HFFc6 (cell line): Measurements from ENCODE around the gene GTF2IRD2. TPM values are rescaled to one million over a fixed set of nuclear protein-coding genes. Genes with fewer than 3 reads are reported as not detected.
"Not testable (repeated sequence)": the region's sequence is repeated elsewhere in the genome, so short reads cannot be mapped to it uniquely, and the experiment has no call there.

Experiments used
- DNase-seq: peaks from one replicate; pipeline ENCODE4 v3.0.0-alpha.2; 2018
- H3K27ac Mint-ChIP-seq: 2 replicates; pipeline ENCODE4 v1.8.0; 2020; ENCODE audit warnings: mild to moderate bottlenecking, mixed read lengths
- H3K27me3 Mint-ChIP-seq: 2 replicates; pipeline ENCODE4 v1.8.0; 2021; ENCODE audit warnings: mild to moderate bottlenecking, moderate library complexity, mixed read lengths; ENCODE audit not compliant: insufficient read depth
- H3K36me3 Mint-ChIP-seq: 2 replicates; pipeline ENCODE4 v1.8.0; 2021; ENCODE audit warnings: low read depth, mixed read lengths
- H3K4me1 Mint-ChIP-seq: 2 replicates; pipeline ENCODE4 v1.8.0; 2020; ENCODE audit warnings: low read depth, mixed read lengths
- H3K4me3 Mint-ChIP-seq: 2 replicates; pipeline ENCODE4 v1.8.0; 2020; ENCODE audit warnings: mild to moderate bottlenecking, moderate library complexity, mixed read lengths
- H3K9me3 Mint-ChIP-seq: 2 replicates; pipeline ENCODE4 v1.8.0; 2020; ENCODE audit warnings: mild to moderate bottlenecking, mixed read lengths
- total RNA-seq, 6 experiments: library from RNA; stranded (reverse); fragmentation: NEBNext Ultra II Directional; extraction: Animal tissue kit (Norgen Biotek cat#: 25700); gene quantifications; 2 replicates in 1 of 6; 3 replicates in 5 of 6; pipeline ENCODE4 v1.2.3, GENCODE V29; 2021

Gene GTF2IRD2
- total RNA-seq, 6 experiments from 2014 or later, result 5.1 to 9.3 (median 6.8) TPM

DNA sequence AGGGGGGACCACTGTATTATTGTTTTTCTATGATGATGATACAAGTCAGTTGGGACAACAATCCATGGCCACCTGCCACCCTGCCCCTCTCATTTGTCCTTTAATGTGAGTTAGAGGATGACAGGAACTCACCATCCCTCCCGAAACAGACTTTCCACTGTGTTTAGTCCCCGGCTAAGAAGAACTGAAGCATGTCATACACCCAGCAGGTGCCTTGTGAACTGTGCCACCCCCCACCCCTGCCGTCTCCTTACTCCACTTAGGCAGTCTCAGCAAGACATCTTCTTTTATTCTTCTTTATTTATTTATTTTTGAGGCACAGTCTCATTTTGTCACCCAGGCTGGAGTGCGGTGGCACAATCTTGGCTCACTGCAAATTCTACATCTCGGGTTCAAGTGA lies 30.1 kb downstream of the GTF2IRD2 start:
- H3K4me3 Mint-ChIP-seq, result not testable (repeated sequence)

DNA sequence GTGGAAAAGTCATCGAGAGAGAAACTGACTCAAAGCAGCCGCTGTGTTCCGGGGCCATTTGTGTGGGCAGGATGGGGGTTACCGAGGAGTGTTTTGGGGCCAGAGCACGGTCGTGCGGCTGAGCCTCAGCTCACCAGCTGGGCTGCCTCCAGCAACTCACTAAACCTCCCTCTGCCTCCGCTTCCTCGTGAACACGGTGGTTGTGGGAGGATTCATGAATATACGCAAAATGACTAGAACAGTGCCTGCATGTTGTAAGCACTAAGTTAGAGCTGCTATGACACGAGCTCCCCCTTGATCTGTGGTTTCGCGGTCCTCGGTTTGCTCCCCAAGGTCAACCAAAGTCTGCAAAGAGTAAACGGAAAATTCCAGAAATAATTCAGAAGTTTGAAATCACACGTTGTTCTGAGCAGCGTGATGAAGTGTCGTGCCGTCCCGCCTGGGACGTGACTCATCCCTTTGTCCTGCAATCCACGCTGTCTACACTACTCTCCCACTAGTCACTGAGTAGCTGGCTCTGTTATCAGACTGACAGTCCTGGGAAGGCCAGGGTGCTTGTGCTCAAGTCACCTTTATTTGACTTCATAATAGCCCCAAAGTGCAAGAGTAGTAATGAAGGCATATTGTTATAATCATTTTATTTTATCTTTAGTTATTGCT lies 31.1 kb downstream of the GTF2IRD2 start:
- not testable (repeated sequence) for H3K4me3 Mint-ChIP-seq, H3K4me1 Mint-ChIP-seq, H3K27ac Mint-ChIP-seq, H3K27me3 Mint-ChIP-seq, H3K36me3 Mint-ChIP-seq, H3K9me3 Mint-ChIP-seq, DNase-seq

More for the DNA sequence above, 30.1 kb downstream of the GTF2IRD2 start:
- not testable (repeated sequence) for H3K9me3 Mint-ChIP-seq, DNase-seq, H3K27ac Mint-ChIP-seq, H3K27me3 Mint-ChIP-seq, H3K4me1 Mint-ChIP-seq, H3K36me3 Mint-ChIP-seq

DNA sequence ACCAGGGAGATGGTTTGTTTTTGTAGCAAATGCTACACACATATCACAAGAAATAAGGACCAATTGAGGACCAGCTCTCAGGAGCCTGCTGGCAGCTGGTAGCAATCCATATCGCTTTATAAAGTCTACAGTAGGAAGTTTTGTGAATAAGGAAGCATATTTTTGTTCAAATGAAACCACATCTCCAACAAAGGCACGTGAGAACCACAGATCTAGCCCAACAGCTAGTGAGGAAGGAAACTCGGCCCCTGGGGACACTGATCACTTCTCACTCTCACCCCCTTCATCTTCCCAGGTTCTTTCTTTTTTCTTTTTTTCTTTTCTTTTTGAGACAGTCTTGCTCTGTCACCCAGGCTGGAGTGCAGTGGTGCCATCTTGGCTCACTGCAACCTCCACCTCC lies 35.5 kb downstream of the GTF2IRD2 start:
- H3K9me3 Mint-ChIP-seq, DNase-seq, H3K27ac Mint-ChIP-seq, H3K27me3 Mint-ChIP-seq, H3K4me3 Mint-ChIP-seq, H3K4me1 Mint-ChIP-seq, H3K36me3 Mint-ChIP-seq: not testable (repeated sequence)

DNA sequence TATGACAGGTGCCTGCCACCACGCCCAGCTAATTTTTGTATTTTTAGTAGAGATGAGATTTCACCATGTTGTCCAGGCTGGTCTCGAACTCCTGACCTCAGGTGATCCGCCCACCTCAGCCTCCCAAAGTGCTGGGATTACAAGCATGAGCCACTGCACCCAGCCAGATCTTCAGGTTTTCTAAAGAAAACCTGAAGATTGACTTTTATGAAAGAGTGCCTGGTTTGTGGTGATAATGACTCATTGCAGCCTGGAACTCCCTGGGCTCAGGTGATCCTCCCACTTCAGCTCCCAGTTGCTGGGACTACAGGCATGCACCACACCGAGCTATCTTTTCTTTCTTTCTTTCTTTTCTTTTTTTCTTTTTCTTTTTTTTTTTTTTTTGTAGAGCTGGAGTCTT lies 52.8 kb downstream of the GTF2IRD2 start:
- not testable (repeated sequence) for H3K4me3 Mint-ChIP-seq, H3K4me1 Mint-ChIP-seq, H3K9me3 Mint-ChIP-seq, H3K27me3 Mint-ChIP-seq, H3K36me3 Mint-ChIP-seq, H3K27ac Mint-ChIP-seq
- peak; percentile 1 for DNase-seq

DNA sequence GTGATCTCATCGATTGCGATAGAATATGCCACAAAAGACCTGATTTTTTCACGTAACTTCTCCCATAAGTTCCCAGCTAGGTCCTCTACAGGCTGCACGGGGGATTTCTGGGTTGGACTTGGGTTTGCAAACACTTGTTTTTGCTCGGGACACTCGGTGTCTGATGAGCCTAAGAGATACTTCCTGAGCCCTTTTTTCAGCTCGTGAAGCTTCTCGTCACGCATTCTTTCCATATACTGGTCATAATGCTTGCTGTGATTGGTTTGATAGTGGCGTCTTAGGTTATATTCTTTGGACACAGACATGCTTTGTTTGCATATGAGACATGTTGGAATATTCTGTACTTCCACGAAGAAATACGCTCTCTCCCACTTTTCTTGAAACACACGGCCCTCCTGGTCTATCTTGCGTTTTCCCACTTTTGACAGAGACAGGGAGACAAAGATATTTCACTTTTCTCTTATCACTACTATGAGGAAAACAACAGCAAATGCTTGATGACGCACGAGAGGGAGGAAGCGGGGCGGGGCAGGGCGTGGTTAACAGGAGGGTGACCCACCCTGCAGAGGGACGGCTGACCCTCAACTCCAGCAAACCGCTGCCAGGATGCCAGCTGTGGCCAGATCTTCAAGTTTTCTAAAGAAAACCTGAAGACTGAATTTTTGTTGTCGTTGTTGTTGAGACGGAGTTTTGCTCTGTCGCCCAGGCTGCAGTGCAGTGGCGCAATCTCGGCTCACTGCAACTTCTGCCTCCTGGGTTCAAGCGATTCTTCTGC lies 53.4 kb downstream of the GTF2IRD2 start:
- not testable (repeated sequence) for H3K27ac Mint-ChIP-seq, H3K4me1 Mint-ChIP-seq, H3K9me3 Mint-ChIP-seq, H3K27me3 Mint-ChIP-seq, H3K4me3 Mint-ChIP-seq, DNase-seq, H3K36me3 Mint-ChIP-seq

DNA sequence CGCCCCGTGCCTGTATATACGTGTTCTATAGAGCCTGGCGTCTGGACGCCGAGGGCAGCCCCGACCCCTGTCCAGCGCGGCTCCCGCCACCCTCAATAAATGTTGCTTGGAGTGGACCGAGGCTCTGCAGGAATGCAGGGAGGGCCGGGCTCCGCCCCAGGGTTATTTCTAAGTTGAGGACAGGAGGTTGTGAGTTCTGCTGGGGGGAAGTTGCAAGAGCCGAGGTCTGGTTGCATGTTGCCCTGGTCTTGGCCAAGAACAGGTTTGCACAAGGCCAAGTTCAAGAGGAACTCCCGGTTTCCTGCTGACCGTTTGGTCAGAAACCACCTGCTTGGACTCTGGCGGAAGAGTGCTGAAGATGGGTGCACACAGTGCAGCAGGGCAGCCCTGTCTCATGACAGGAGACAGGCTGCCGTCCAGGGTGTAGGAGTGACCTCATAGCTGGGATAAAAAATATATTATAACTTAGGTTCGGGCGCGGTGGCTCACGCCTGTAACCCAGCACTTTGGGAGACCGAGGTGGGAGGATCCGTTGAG lies 62.1 kb downstream of the GTF2IRD2 start:
- not testable (repeated sequence) for H3K4me3 Mint-ChIP-seq, H3K9me3 Mint-ChIP-seq, H3K27me3 Mint-ChIP-seq, H3K36me3 Mint-ChIP-seq, DNase-seq, H3K4me1 Mint-ChIP-seq, H3K27ac Mint-ChIP-seq

DNA sequence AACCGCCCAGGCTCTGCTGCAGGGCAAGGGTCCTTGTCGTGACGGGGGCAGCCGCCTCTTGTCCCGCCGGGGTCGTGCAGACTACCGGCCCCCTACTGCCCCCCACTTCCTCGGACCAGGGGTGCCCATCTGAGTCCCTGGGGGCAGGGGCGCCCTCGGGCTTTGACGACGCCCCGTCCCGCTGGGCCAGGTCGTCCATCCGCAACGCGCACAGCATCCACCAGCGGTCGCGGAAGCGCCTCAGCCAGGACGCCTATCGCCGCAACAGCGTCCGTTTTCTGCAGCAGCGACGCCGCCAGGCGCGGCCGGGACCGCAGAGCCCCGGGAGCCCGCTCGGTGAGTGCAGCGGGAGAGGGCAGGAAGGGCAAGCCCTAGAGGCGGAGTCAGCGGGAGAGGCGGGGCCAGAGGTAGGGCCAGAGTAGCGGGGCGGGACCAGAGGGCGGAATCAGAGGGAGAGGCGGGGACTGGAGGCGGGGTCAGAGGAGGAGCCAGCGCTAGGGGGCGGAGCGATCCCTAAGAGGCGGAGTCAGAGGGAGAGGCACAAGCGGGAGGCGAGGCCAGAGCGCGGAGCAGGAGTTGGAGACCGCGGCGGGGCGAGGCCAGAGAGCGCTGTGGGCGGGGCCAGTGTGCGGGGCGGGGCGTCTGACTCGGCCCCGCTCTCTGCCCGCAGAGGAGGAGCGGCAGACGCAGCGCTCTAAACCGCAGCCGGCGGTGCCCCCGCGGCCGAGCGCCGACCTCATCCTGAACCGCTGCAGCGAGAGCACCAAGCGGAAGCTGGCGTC lies 62.8 kb downstream of the GTF2IRD2 start:
- not testable (repeated sequence) for H3K4me1 Mint-ChIP-seq, H3K4me3 Mint-ChIP-seq, H3K27me3 Mint-ChIP-seq, H3K9me3 Mint-ChIP-seq, H3K27ac Mint-ChIP-seq, H3K36me3 Mint-ChIP-seq
- DNase-seq, result peak; percentile 87

DNA sequence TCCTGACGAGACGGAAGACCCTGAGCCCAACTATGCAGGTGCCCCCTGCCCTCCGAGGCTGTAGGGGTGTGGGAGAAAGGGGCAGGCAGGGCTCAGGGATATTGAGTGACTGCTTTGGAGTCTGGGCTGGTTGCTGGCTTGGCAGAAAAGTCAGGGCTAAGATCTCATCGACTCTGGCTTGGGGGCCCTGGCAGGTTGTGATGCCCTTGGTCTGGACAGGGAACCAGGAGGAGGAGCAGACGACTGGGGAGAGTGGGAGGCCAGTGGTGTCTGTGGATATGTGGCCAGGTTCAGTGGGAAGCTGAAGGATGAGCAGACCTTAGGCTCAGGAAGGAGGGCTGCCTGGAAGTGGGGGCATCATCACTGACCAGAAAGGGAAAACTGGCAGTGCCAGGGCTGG lies 67.8 kb downstream of the GTF2IRD2 start:
- not testable (repeated sequence) for H3K36me3 Mint-ChIP-seq, H3K9me3 Mint-ChIP-seq, H3K27me3 Mint-ChIP-seq, H3K4me3 Mint-ChIP-seq, H3K4me1 Mint-ChIP-seq, DNase-seq, H3K27ac Mint-ChIP-seq

DNA sequence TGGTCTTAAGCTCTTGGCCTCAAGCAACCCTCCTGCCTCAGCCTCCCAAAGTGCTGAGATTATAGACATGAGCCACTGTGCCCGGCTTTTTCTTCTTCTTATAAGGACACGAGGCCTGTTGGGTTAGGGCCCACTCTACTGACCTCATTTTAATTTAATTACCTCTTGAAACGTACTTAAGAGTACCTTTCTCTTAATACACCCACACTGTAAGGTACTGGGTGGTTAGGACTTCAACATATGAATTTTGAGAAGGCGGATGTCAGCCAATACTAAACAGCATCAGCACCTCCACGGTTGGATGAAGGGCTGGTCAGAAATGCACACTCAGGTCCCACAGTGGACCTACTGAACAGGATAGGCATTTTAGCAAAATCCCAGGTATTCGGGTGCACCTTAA lies 69.7 kb downstream of the GTF2IRD2 start:
- not testable (repeated sequence) for DNase-seq, H3K36me3 Mint-ChIP-seq, H3K4me1 Mint-ChIP-seq, H3K27ac Mint-ChIP-seq, H3K27me3 Mint-ChIP-seq, H3K4me3 Mint-ChIP-seq, H3K9me3 Mint-ChIP-seq

DNA sequence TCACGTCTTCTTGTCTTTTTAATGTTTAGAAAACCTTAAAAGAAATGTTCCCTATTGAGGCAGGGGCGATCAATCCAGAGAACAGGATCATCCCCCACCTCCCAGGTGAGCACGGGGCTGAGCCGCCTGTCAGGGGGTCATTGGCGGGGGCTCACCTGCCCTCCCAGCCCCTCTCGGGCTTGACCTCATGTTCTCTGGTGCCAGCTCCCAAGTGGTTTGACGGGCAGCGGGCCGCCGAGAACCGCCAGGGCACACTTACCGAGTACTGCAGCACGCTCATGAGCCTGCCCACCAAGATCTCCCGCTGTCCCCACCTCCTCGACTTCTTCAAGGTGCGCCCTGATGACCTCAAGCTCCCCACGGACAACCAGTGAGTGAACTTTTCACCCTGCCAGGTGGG lies 72.4 kb downstream of the GTF2IRD2 start:
- not testable (repeated sequence) for DNase-seq, H3K4me1 Mint-ChIP-seq, H3K27ac Mint-ChIP-seq, H3K9me3 Mint-ChIP-seq, H3K36me3 Mint-ChIP-seq, H3K27me3 Mint-ChIP-seq, H3K4me3 Mint-ChIP-seq

DNA sequence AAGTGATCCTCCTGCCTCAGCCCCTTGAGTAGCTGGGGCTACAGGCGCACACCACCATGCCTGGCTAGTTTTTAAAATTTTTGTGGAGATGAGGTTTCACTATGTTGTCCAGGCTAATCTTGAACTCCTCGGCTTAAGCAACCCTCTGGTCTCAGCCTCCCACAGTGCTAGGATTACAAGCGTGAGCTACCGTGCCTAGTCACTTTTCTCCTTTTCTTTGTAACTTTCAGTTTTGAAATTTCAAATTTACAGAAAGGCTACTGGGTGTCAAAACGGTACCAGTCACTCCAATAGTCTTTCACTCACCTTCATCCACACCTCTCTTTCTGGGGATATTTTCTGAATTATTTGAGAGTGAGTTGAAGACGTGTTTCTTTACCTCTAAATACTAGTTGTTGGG lies 76.3 kb downstream of the GTF2IRD2 start:
- not testable (repeated sequence) for H3K36me3 Mint-ChIP-seq, H3K9me3 Mint-ChIP-seq, H3K4me1 Mint-ChIP-seq, H3K4me3 Mint-ChIP-seq, H3K27ac Mint-ChIP-seq, H3K27me3 Mint-ChIP-seq, DNase-seq

DNA sequence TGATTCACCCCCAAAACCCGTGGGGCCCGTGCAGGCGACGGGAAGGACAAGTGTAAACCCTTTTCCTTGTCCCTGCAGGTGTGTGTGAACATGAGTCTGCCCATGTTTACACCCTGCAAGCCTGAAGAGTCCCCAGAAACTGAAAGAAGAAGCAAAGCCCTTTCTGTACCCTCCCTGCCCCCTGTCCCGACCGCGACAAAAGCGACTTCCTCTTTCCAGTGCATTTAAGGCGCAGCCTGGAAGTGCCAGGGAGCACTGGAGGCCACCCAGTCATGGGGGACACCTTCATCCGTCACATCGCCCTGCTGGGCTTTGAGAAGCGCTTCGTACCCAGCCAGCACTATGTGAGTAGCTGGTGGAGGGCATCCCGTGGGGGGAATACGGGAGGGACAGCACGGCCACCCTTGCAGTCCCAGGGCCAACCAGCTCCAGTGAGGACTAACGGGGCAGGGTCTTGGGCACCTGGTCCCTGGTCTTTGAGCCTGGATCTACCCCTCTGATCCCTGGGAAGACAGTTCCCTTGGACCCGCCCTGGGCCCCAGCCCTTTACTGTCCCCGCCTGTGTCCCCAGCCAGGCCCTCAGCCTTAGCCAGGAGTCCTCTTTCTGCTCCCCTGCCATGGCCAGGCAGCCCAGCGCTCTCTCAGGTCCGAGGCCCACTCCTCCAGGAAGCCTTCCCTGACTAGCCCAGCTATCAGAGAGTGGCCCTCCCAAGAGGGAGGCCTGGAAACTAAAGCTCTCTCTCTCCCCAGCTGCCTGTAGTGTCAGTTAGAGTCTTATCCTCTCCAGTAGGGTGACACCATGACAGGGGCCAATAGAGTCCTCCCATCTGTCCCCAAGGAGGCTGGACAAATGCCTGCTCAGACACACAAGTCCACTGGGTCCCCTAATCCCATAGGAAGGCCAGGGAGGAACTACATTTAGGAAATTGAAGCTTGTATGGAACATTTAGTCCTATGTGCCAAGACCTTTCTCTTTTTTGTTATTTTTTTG lies 77.3 kb downstream of the GTF2IRD2 start, which contains the start of gene NCF1:
NCF1 (plus strand) TSS at position 252 of the 991 bp plus-strand sequence; CDS start at position 273, 21 bp downstream.
- H3K4me3 Mint-ChIP-seq, H3K36me3 Mint-ChIP-seq, DNase-seq, H3K27ac Mint-ChIP-seq, H3K27me3 Mint-ChIP-seq, H3K4me1 Mint-ChIP-seq, H3K9me3 Mint-ChIP-seq: not testable (repeated sequence)

DNA sequence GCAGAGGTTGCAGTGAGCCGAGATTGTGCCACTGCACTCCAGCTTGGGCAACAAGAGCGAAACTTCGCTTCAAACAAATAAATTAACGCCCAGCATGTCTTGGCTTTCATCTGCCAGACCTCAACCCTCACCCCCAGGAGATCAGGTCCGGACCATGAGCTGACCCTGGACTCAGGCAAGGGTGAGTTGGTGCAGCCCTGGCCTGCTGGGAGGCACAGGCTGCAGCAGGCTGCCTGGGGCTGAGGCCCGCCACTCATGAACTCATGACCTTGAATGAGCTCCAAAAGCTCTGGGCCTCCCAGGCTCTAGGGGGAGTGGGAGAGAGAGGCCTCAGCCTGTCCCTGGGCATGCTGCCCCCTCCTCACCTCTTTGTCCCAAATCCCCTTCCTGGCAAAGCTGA lies 79.3 kb downstream of the GTF2IRD2 start:
- H3K27me3 Mint-ChIP-seq, H3K9me3 Mint-ChIP-seq, H3K4me3 Mint-ChIP-seq, H3K27ac Mint-ChIP-seq, DNase-seq, H3K36me3 Mint-ChIP-seq, H3K4me1 Mint-ChIP-seq: not testable (repeated sequence)
